ENCODE data around the gene RPS6KB2.
"Not testable (repeated sequence)": the region's sequence is repeated elsewhere in the genome, so short reads cannot be mapped to it uniquely, and the experiment has no call there.

Gene RPS6KB2

GRCh38 chr11:67448220-67448609 lies 19.9 kb downstream of the RPS6KB2 start:
- DNase-seq: no peak

- DNase-seq: no peak
Measured at GRCh38 chr11:67449116-67449844, 21.0 kb downstream of the RPS6KB2 start.

DNA sequence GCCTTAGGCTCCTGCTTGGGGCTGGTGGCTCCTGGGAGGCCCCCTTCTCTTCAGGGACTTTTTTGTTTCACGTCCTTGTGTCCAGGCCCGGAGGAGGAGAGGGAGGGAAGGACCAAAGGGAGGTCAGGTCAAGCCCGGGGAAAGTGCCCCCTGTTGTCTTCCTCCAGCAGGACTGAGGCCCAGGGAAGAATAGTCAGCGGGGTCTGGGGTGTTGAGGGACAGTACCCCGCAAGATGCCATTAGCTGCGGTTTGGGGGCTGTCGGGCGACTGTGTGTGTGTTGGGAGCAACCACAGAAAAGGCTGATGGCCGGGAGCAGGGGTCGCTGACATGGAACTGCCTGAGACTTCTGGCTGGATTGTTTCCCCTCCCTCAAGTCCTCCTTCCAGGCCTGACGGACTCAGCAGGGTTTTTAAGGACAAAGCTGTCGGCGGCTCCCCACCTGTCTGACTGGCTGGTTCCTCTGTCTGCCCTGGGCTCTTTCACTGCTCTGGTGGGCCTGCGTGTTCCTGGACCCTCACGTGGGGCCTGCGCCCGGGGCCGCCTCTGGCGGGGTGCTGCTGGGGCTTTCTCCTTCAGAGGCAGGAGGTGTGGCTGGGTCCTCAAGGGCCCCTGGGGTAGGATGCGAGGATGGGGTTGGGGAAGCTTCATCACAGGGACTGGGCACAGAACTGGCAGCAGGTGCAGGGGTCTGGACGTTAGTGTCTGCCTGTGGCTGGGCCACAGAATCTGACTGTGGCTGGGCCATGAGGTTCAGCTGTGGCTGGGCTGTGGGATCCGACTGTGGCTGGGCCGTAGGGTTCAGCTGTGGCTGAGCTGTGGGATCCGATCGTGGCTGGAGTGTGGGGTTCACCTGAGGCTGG lies 22.7 kb downstream of the RPS6KB2 start:
- no peak for DNase-seq

DNA sequence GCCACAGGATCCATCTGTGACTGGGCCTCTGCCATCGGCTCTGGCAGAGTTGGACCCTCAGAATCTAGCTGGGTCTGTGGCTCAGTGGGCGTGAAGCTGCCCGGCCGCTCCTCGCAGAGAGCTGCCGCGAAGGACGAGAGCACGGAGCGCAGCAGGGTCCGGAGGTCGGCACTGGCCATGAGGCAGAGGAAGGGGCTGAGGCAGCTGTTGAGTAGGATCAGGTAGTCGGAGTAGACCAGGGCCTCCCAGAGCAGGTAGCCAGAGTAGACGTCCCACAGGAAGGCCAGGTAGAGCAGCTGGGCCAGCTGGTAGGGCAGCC lies 23.3 kb downstream of the RPS6KB2 start:
- no peak for DNase-seq

- no peak for DNase-seq
Measured at GRCh38 chr11:67452141-67452952, 24.1 kb downstream of the RPS6KB2 start, which contains the start of gene GPR152. Gene GPR152, minus strand, starts transcription at chr11:67452729. Its CDS starts 5 bp downstream, at chr11:67452724.

DNA sequence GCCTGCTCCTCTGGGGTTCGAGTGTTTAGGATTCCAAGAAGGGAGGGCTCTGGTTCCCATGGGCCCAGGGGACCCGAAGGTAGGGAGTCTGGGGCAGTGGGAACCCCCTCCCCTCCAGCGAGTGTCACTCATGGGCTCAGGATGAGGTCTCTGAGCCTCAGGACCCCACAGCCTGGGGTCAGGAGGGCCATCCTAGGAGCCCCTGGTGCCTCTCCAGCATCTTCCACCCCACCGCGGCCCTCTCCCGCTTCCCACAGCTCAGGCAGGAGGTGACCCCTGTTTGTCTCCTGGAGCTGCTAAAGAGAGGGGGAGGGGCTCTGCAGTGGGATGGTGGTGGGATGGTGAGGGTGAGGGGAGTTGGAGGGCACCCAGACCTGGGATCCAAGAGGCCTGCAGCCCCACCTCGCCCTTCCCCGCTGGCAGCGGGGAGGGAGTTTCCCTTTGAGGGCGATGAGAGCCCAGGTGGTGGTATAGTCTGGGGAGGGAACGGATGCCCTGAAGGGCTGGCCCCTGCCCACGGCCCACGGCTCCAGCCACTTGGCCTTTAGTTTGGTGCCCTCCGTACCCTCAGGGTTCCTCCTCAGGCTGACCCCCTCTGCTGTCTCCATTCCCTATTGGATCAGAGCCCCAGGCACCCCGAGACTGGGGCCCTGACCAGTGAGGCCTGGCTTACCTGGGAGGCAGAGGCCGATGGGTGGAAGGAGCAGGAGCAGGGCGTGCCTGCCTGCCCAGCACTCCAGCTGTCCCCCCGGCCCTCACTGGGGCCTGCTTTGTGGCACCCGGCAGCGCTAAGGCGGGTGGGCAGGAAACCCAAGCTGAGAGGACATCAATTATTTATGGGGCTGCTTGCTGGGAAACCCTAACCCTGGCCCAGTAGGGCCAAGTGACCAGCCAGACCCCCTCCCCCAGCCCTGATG lies 25.8 kb downstream of the RPS6KB2 start:
- no peak for DNase-seq

DNA sequence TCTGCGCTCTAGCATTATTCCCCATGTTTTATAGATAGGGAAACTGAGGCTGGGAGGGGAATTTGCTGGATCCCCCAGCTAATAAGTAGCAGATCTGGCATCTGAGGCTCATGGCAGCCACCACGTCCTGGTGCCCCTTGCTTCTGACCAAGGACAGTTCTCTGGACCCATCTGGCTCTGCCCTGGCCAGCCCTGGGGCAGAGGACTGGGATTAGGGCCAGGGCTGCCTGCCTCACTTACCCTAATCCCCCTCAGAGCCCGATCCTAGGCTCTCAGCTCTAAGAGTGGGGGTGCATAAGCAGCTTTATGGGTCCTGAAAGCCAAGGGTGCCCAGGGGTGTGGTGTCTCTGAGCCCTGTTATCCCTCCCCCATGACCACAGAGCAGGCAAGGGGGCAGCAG lies 26.8 kb downstream of the RPS6KB2 start, which contains the start of gene CABP4:
Gene CABP4, plus strand, starts transcription at position 301 of the 400 bp plus-strand sequence. Its CDS starts 70 bp downstream, at position 371.
- no peak for DNase-seq

DNA sequence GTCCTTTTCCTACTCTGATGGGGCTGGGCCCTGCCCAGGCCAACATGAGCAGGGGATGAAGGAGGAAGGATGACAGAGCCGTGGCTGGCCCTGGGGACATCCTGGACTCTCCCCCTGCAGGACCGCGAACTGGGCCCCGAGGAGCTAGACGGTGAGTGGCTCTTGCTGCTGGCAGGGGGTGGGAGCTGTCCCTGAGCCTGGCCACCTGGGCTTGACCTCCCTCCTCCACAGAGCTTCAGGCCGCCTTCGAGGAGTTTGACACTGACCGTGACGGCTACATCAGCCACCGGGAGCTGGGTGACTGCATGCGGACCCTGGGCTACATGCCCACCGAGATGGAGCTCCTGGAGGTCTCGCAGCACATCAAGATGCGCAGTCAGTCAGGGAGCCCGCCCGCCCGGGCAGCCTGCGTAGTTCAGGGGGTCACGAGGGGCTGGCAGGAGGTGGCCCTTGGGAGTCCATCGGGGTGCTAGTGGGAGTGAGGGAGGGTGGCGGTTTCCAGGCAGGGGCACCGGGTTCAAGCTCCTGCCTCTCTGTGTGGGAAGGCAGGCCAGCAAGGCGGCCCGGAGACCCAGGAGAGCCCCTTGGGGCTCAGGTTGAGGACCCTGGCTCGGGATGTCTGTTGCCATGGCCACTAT lies 27.9 kb downstream of the RPS6KB2 start:
- no peak for DNase-seq

DNA sequence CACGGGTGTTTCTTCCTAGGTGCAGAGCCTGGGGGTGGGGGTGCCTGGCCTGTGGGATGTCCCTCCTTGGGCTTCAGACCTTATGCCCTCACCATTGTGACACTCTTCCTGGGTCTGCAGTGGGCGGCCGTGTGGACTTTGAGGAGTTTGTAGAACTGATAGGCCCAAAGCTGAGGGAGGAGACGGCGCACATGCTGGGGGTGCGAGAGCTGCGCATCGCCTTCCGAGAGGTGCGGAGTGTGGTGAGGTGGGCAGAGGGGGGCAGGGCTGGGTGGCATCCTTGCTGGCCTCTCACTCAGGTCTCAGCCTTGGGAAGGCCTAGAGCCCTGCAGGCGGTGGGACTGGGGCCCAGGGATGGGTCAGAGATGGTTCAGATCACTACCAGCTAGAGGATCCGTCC lies 29.2 kb downstream of the RPS6KB2 start:
- no peak for DNase-seq

GRCh38 chr11:67458266-67458665 lies 30.0 kb downstream of the RPS6KB2 start:
- DNase-seq: no peak

DNA sequence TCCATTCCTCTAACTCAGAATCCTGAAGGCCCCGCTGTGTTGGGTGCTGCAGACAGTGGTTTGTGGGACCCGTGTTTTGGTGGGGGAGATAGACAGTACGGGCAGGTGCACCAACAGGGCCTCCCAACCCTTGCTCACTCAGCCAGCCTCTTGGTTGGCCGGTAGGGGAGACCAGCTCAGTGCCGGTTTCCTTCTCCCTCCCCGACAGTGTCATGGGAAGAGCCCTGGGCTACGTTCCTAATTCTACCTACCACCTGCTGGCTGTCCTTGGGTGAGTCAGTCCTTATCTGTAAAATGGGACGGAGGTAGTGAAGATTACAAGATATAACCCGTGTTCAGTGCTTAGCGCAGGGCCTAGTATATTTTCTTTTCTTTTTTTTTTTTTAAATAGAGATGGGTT lies 34.9 kb downstream of the RPS6KB2 start:
- DNase-seq: no peak

DNA sequence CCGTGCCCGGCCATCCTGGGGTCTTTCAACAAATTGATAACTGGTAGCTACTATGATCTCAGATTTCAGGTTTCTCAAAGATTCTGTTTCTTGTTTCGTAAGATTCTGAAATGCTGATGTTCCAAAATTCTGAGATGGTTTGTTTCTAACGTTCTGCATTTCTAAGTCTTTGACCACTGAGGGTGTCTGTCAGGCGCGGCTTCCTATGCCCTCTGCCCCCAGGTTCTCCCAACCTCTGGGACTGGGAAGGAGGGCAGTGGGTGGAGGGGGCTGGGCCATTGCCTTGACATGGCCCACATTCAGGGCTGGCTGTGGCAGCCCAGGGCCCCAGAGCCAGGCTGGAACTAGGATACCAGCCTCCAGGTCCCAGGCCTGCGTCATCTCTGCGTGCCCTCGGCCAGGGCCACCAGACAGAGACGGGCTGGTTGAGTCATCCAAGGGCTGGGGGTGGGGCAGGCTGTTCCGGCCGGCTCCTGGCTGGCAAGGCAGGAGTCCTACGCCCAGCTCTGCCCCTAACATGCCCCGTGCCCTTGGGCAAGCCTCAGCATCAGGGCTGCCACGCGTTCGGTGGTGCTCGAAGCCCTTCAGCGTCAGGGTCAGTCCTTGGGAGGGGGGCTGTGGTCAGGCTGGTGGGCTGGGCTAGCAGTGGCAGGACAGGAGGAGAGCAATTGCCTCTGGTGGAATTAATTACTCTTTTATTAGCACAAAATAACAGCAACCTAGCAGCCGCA lies 35.6 kb downstream of the RPS6KB2 start:
- no peak for DNase-seq

DNA sequence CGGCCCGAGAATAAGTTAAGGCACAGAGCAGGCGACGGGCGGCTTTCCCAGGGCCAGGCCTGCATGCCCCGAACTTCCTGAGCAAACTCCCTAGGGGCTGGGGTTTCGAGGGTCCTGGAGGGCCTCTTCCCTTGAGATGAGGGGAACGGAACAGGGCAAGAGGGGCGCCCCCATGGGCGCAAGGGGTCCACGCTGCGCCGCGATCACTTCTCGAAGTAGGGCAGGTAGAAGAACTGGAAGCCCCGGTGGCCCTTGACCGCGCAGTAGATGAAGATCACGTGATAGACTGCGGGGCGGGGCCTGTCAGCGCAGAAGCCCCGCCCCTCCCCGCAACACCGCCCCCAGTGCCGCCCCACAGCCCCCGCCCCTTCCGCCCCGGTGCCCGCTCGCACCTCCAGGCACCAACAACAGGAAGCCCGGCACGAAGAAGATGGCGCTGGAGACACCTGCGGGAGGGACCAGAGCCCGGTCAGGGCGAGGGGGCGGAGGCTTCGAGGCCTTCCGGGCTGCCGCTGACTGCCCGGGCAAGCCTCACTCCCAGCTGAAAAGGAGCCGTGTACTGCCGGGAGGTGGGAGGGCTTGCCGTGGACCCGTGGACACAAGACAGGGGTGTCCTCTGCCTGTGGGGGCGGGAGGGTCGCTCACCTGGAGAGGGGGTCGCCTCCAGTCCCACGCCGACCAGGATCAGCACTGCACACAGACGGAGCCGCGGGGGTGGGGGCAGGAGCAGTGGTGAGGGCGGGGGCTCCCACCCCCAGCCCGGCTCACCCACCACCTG lies 36.3 kb downstream of the RPS6KB2 start:
- peak; percentile 94 for DNase-seq

DNA sequence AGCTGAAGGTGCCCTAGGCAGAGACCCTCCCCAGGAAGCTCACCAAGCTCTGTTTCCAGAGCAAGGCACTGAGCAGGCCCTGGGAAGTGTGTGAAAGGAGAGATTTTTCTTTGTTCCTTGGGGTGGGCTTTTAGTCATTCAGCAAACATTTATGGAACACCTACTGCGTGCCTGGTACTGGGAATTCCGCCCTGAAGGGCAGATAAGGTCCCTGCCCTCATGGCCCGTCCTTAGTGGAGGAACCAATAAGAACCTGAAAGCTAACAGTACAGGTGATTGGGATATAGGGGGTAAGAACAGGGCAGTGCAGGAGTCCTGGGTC lies 36.9 kb downstream of the RPS6KB2 start:
- DNase-seq: no peak

DNA sequence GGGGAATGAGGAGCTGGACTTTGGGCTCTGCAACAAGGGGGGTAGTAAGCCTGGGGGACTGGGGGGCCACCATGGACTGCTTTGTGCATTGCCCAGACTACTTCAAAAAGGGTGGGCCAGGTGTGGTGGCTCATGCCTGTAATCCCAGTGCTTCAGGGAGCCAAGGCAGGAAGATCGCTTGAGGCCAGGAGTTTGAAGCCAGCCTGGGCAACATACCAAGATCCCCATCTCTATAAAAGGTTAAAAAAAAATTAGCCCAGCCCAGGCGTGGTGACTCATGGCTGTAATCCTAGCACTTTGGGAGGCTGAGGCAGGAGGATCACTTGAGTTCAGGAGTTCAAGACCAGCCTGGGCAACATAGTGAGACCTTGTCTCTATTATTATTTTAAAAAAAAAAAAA lies 37.2 kb downstream of the RPS6KB2 start:
- DNase-seq: not testable (repeated sequence)

GRCh38 chr11:67466367-67466766 lies 38.1 kb downstream of the RPS6KB2 start:
- DNase-seq: no peak

DNA sequence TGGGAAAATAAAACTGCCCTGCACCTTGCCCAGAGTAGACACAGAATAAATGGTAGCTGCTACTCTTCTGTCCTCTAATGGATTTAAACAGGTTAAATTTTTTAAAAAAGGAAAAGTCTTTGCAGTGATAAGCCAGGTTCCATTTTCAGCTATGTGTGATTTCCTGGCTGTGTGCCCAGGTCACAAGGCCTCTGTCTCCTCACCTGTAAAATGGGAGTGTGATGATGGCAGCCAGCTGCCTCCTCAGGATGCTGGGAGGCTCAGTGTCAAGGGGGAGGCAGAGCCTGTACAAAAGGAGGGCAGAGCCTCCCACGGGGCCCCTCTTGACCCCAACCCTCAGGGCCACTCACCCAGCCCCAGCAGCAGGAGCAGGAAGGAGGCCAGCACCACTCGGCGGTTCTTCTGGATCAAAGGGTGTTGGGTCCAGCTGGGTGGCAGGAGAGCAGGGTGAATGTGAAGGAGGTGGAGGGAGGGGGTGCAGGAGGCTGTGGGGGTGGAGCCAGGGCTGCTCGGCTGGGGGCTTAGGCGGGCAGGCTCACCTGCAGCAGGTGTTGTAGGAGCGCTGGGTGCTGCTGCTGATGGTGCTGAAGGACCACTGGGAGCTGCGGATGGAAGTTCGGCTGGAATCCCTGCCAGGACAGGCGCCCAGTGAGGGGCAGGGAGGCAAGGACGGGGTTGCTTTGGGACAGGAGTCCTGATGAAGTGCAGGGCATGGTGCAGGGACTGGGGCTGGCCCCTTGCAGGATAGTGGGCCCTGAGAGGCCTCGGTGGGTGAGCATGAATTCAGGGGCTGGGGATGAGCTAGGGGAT lies 38.9 kb downstream of the RPS6KB2 start:
- DNase-seq: no peak

- DNase-seq: peak; percentile 55
Measured at GRCh38 chr11:67468056-67468455, 39.8 kb downstream of the RPS6KB2 start.

DNA sequence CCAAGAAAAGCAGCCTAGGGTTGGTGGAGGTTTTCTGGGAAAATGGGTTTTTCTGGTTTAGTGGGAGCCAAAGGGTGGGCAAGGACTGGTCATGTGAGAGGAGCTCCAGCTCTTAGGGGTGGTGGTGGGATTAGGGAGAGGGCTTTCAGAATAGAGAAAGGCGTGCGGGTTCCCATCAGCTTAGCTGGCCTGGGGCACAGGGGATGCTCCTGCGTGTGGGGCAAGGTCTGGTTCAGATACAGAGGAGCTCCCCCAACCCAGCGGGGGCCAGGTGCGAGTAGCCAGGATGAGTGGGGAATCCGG lies 40.1 kb downstream of the RPS6KB2 start:
- DNase-seq: peak; percentile 55
